Caco-2 (cell line): ENCODE measurements around the gene RAB6B. TPM values are rescaled to one million over a fixed set of nuclear protein-coding genes. Genes with fewer than 3 reads are reported as not detected.

Experiments used
- BruUV-seq: library from RNA; stranded (reverse); fragments of 400-500 nt; replicated peaks from 2 replicates; lab custom pipeline; 2021; lab: Mats Ljungman, UMichigan
- CTCF ChIA-PET: fragments of 300-600 bp; sonication (Branson Sonifier 250); formaldehyde crosslinking; loops from one replicate; lab custom pipeline; 2022; ENCODE audit warnings: antibody characterized with exemption; lab: Charles Lee
- POLR2A ChIA-PET: fragments of 300-600 bp; sonication (Branson Sonifier 250); formaldehyde crosslinking; loops from one replicate; lab custom pipeline; 2022; ENCODE audit warnings: antibody characterized with exemption; lab: Charles Lee
- DNase-seq, 2 experiments: peaks; one replicate each; pipeline versions ENCODE4 v3.0.0 to v3.0.0-alpha.2; 2020 to 2022
- H3K27me3 ChIP-seq: replicated peaks from 2 replicates; pipeline ENCODE4 v1.6.0; 2011; ENCODE audit warnings: low read length; ENCODE audit not compliant: control insufficient read depth, insufficient read depth
- H3K36me3 ChIP-seq: 2 replicates; pipeline ENCODE4 v1.5.1; 2011; ENCODE audit warnings: low read length; ENCODE audit not compliant: control insufficient read depth, insufficient read depth
- H3K4me1 ChIP-seq: fragments of 250-450 bp; sonication (Bioruptor Pico); 2 replicates; pipeline ENCODE4 v1.5.1; 2020; ENCODE audit warnings: mild to moderate bottlenecking
- H3K4me3 ChIP-seq: 2 replicates; pipeline ENCODE4 v1.5.1; 2011; ENCODE audit warnings: low read depth, mild to moderate bottlenecking, control low read depth, low read length
- H3K9me3 ChIP-seq: fragments of 250-450 bp; sonication (Bioruptor Pico); 2 replicates; pipeline ENCODE4 v1.5.1; 2020; ENCODE audit warnings: mild to moderate bottlenecking, moderate library complexity
- H3K27ac Mint-ChIP-seq: one replicate; pipeline ENCODE4 v1.8.0; 2022; ENCODE audit warnings: mixed read lengths; ENCODE audit not compliant: unreplicated experiment
- H3K27me3 Mint-ChIP-seq: one replicate; pipeline ENCODE4 v1.8.0; 2022; ENCODE audit warnings: mixed read lengths; ENCODE audit not compliant: insufficient read depth, unreplicated experiment
- H3K36me3 Mint-ChIP-seq: one replicate; pipeline ENCODE4 v1.8.0; 2022; ENCODE audit warnings: mild to moderate bottlenecking, mixed read lengths; ENCODE audit not compliant: insufficient read depth, unreplicated experiment
- H3K4me1 Mint-ChIP-seq: one replicate; pipeline ENCODE4 v1.8.0; 2022; ENCODE audit warnings: low read depth, mixed read lengths; ENCODE audit not compliant: unreplicated experiment
- H3K4me3 Mint-ChIP-seq: one replicate; pipeline ENCODE4 v1.8.0; 2022; ENCODE audit warnings: mild to moderate bottlenecking, moderate library complexity, mixed read lengths; ENCODE audit not compliant: unreplicated experiment
- H3K9me3 Mint-ChIP-seq: one replicate; pipeline ENCODE4 v1.8.0; 2022; ENCODE audit warnings: mixed read lengths; ENCODE audit not compliant: unreplicated experiment
- CTCF ChIP-seq, 2 experiments: fragments of 200-600 bp in 1 of 2; IDR thresholded peaks; 1 replicate in 1 of 2; 2 replicates in 1 of 2; pipeline versions ENCODE4 v1.5.1 to v1.8.0; 2011 to 2022; ENCODE audit warnings: antibody characterized with exemption in 1 of 2, control low read depth in 1 of 2, inconsistent platforms in 1 of 2, low read depth in 1 of 2, low read length in 1 of 2, mild to moderate bottlenecking in 1 of 2, moderate library complexity in 1 of 2; ENCODE audit not compliant: insufficient read depth in 1 of 2, severe bottlenecking in 1 of 2, unreplicated experiment in 1 of 2
- intact Hi-C: fragments of 100-400 bp; cut with micrococcal nuclease; formaldehyde crosslinking; loops from one replicate; pipeline ENCODE4 v1.10.0; 2022; ENCODE audit not compliant: unreplicated experiment
- total RNA-seq: library from RNA; stranded (reverse); gene quantifications from 2 replicates; pipeline ENCODE4 v1.2.3, GENCODE V29; 2022

The RAB6B gene
- total RNA-seq, 1 experiment from 2014 or later: 3.2 TPM

- Histone ChIP-seq H3K27me3 (no peaks in the 10 kb centered on the region), H3K36me3 (no peaks in the 10 kb centered on the region), H3K4me1 (no peaks in the 10 kb centered on the region), H3K4me3 (no peak overlapping the region), H3K9me3 (peaks cover 24% of the 10 kb centered on the region)
- no peak for DNase-seq
- CTCF ChIA-PET: no interaction called here
- Mint-ChIP-seq H3K27ac (no peak overlapping the region), H3K9me3 (peaks cover 17% of the 10 kb centered on the region), H3K36me3 (no peaks in the 10 kb centered on the region), H3K4me3 (no peak overlapping the region), H3K27me3 (no peaks in the 10 kb centered on the region), H3K4me1 (no peaks in the 10 kb centered on the region)
- BruUV-seq: no TSS peak
- POLR2A ChIA-PET: no interaction called here
- TF ChIP-seq CTCF (IDR thresholded peaks at IDR 0.05; ENCODE audit: insufficient read depth in 1 of 2, low read depth in 1 of 2, low read length in 1 of 2, severe bottlenecking in 1 of 2, unreplicated experiment in 1 of 2): no peak
- intact Hi-C loops: no loop called here
Measured at GRCh38 chr3:133788024-133788423, 107.7 kb downstream of the RAB6B start.

GRCh38 chr3:133783762-133784161, 111.9 kb downstream of the RAB6B start:
- ChIA-PET POLR2A (no interaction called here), CTCF (no interaction called here)
- intact Hi-C loops: no loop called here
- Histone ChIP-seq H3K36me3 (no peaks in the 10 kb centered on the region), H3K27me3 (no peaks in the 10 kb centered on the region), H3K9me3 (no peaks in the 10 kb centered on the region), H3K4me1 (no peaks in the 10 kb centered on the region), H3K4me3 (no peak overlapping the region)
- DNase-seq: no peak
- no peaks in the 10 kb centered on the region for H3K36me3 Mint-ChIP-seq
- BruUV-seq: no TSS peak
- H3K9me3 Mint-ChIP-seq: no peaks in the 10 kb centered on the region
- no peak overlapping the region for H3K4me3 Mint-ChIP-seq
- no peak for TF ChIP-seq CTCF (IDR thresholded peaks at IDR 0.05; ENCODE audit: insufficient read depth in 1 of 2, low read depth in 1 of 2, low read length in 1 of 2, severe bottlenecking in 1 of 2, unreplicated experiment in 1 of 2)
- H3K27me3 Mint-ChIP-seq: no peaks in the 10 kb centered on the region
- no peak overlapping the region for H3K27ac Mint-ChIP-seq
- H3K4me1 Mint-ChIP-seq: no peaks in the 10 kb centered on the region

- H3K27me3 Mint-ChIP-seq: no peaks in the 10 kb centered on the region
- no peaks in the 10 kb centered on the region for H3K36me3 Mint-ChIP-seq
- Histone ChIP-seq H3K4me3 (no peak overlapping the region), H3K9me3 (no peaks in the 10 kb centered on the region), H3K27me3 (no peaks in the 10 kb centered on the region), H3K4me1 (no peaks in the 10 kb centered on the region), H3K36me3 (no peaks in the 10 kb centered on the region)
- no peaks in the 10 kb centered on the region for H3K9me3 Mint-ChIP-seq
- CTCF ChIA-PET: no interaction called here
- POLR2A ChIA-PET: no interaction called here
- H3K4me1 Mint-ChIP-seq: no peaks in the 10 kb centered on the region
- H3K4me3 Mint-ChIP-seq: no peak overlapping the region
- BruUV-seq: no TSS peak
- DNase-seq: no peak
- intact Hi-C loops: no loop called here
- no peak overlapping the region for H3K27ac Mint-ChIP-seq
- no peak for TF ChIP-seq CTCF (IDR thresholded peaks at IDR 0.05; ENCODE audit: insufficient read depth in 1 of 2, low read depth in 1 of 2, low read length in 1 of 2, severe bottlenecking in 1 of 2, unreplicated experiment in 1 of 2)
Measured at GRCh38 chr3:133782454-133782853, 113.2 kb downstream of the RAB6B start.
